A549 treated with ZK216348 at 1 μM for 4 hours (cell line): ENCODE data around the gene RAB23. TPM values are rescaled to one million over a fixed set of nuclear protein-coding genes. Genes with fewer than 3 reads are reported as not detected.

Experiments used
- total RNA-seq: library from RNA; stranded (reverse); fragments of 200-300 nt; extraction: Qiagen RNA extraction; gene quantifications from 5 replicates; pipeline ENCODE4 v1.2.3, GENCODE V29; 2022; ENCODE audit warnings: low read depth

The RAB23 gene
- total RNA-seq = 4.4 to 9.9 TPM (median 8.0 TPM) in 5 replicates

DNA sequence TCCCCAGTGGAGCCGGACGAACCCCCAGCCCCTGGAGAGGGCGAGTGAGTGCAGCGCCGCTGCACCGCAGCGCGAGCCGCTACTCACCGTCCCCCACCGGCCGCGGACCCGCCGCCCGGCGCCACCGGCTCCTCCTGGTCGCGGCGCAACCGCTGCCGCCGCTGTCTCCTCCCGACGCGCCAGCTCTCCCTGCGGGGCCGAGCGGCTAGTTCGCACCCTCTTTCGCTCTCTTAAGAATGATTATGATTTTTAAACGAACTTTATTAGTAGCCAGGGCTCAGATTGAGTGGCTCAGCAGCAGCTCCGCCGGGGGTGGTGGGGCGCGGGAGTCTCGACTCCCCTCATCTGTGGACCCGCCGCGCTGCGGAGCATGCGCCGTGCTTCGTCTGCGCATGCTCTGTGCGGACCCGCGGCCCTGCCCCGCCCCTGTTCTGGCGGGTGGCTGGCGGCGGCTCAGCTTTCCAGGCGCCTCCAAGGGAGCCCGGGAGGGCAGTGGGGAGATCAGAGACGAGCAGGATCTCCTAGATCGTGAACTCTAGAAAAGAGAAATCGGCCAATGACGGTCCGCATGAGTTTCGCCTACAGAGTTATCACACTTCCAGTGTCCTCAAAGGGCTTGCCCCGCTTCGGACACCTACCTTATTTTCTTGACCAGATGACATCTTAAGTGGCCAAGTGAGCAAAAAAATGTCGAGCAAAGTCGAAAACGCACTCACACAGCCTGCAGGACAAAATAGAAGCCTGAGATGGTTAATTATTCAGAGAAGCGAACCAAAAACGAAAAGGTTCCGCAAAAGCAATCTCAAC, at the start of gene RAB23:
Gene RAB23, minus strand, starts transcription at position 372 of the 807 bp plus-strand sequence. CDS start 11,927 bp downstream, outside the sequence.

DNA sequence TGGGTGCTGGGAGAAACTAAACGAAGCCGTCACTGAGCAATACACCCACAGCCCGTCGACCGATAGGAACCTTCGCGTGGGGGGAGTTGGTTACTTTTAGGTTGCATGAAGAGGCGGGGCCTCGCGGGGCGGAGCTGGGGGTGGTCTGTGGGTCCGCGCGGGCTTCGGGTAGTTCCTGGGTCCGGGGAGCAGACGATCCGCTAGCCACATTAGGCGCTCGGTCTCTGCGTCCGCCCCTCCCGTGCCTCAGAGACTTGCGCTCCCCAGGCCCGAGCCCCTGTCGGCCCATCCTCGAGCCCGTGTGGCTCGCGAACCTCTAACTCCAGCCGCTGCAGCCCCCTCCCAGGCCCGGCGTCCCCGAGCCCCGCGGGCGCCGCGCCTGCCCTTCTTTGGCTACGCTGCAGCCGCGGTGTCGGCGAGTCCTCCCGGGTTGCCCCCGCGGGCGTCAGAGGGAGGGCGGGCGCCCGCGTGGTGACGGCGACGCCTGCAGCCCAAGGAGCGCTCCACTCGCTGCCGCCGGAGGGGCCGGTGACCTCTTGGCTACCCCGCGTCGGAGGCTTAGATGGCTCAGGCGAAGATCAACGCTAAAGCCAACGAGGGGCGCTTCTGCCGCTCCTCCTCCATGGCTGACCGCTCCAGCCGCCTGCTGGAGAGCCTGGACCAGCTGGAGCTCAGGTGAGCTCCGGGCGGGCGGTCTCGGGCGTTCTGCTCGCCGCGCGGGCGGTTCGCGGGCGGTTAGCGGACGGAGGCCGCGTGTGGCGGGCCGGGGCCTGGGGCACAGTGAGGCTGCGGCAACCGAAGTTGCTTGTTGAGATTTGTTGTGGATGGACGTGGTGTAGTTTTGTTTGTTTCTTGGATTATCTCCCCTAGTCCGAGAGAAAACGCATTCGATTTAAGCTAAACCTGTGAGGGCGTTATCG, 49.7 kb downstream of the RAB23 start, which contains the start of gene BAG2:
Gene BAG2, plus strand, starts transcription at position 191 of the 920 bp plus-strand sequence. Its CDS starts 372 bp downstream, at position 563.

Other genes starting within 250 kb of the RAB23 start
- gene KIAA1586, start 175.6 kb downstream of the RAB23 start, total RNA-seq = 2.9 to 5.1 TPM (median 4.3 TPM) in 5 replicates
- gene ZNF451, start 132.1 kb downstream of the RAB23 start, total RNA-seq = 6.7 to 11.0 TPM (median 7.4 TPM) in 5 replicates
- 6.7 to 9.5 TPM (median 7.6 TPM) in 5 replicates for gene BAG2, start 50.0 kb downstream of the RAB23 start, total RNA-seq
- gene PRIM2, start 95.3 kb upstream of the RAB23 start, total RNA-seq = 10.9 to 15.3 TPM (median 12.3 TPM) in 5 replicates